T-helper 1 cell treated with Interleukin-12 subunit alpha and Interleukin-12 subunit beta and Interleukin-4 antibody, amounts not matched to agents 30 ng/mL and 1 ng/mL, for 36 hours (primary cell): Measurements from ENCODE around the gene SAFB. TPM values are rescaled to one million over a fixed set of nuclear protein-coding genes. Genes with fewer than 3 reads are reported as not detected.

Experiments used
- intact Hi-C: fragments of 100-400 bp; cut with micrococcal nuclease; formaldehyde crosslinking; loops from one replicate; pipeline ENCODE4 v1.15.1; 2024
- total RNA-seq: library from RNA; stranded (reverse); gene quantifications from 2 replicates; pipeline ENCODE4 v1.2.3, GENCODE V29; 2022

SAFB gene
- total RNA-seq, 1 donor from 2014 or later = 135 TPM

DNA sequence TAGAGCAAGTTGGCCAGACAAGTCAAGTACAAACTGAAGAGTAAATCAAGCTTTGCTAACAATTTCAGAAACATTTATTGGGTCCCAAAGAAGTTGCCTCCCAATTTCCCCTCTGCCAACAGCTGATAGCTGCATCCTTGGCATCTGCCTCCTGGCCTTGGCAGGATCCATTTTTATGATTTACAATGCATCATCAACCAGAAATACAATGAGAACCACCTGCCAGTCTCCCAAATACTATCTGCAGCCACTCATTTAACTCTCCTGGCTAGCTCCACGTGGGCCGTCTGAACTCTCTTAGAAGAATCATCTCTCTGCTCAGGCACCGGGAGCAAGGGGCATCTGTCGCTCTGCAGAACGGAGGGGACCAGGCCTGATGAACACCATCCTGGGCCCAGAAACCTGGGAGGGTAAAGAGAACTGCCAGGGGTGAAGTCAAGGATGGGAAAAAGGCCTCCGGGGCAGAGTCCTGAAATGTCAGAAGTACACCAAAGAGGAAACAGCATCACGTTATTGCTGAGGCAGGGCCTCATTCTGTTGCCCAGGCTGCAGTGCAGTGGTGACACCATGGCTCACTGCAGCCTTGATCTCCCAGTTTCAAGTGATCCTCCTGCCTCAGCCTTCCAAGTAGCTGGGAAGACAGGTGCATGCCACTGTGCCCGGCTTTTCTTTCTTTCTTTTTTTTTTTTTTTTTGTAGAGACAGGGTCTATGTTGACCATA, 94.5 kb downstream of the SAFB start:
- intact Hi-C loops = no loop called here

Other genes with a start within 250 kb of the SAFB start
- not detected in 2 replicates for gene ZNRF4, start 167.7 kb upstream of the SAFB start, total RNA-seq
- gene TINCR, start 55.1 kb upstream of the SAFB start, total RNA-seq = 0.76 and 0.83 TPM in 2 replicates
- gene SAFB2, start 307 bp upstream of the SAFB start, total RNA-seq = 95.9 and 116 TPM in 2 replicates
- 44.4 TPM in 2 replicates for gene MICOS13, start 57.4 kb downstream of the SAFB start, total RNA-seq
- 2.0 and 2.4 TPM in 2 replicates for gene HSD11B1L, start 57.9 kb downstream of the SAFB start, total RNA-seq
- gene RPL36, start 67.2 kb downstream of the SAFB start, total RNA-seq = 692 and 713 TPM in 2 replicates
- 82.2 and 82.9 TPM in 2 replicates for gene LONP1, start 97.1 kb downstream of the SAFB start, total RNA-seq
- not detected in 2 replicates for gene CATSPERD, start 97.6 kb downstream of the SAFB start, total RNA-seq
- gene PRR22, start 161.7 kb downstream of the SAFB start, total RNA-seq = 5.0 and 5.3 TPM in 2 replicates
- 48.8 and 53.7 TPM in 2 replicates for gene DUS3L, start 168.1 kb downstream of the SAFB start, total RNA-seq
- 0.32 and 0.64 TPM in 2 replicates for gene NRTN, start 182.0 kb downstream of the SAFB start, total RNA-seq
- gene FUT6, start 216.6 kb downstream of the SAFB start, total RNA-seq = not detected in 2 replicates
- 0.17 TPM in 1 of 2 replicates, not detected in the other for gene FUT3, start 228.4 kb downstream of the SAFB start, total RNA-seq
- not detected in 2 replicates for gene FUT5, start 247.5 kb downstream of the SAFB start, total RNA-seq